Retinal pigment epithelial cell (primary cell): ENCODE measurements around the gene CADM3.

ENCODE experiments used
- DNase-seq: peaks from one replicate; pipeline ENCODE4 v3.0.0-alpha.2; 2010; ENCODE audit warnings: low read depth
- H3K4me3 ChIP-seq: 2 replicates; pipeline ENCODE4 v1.5.1; 2011; ENCODE audit warnings: mild to moderate bottlenecking, low read length, control low read depth, moderate library complexity
- CTCF ChIP-seq: conservative IDR thresholded peaks from 2 replicates; pipeline ENCODE4 v1.5.1; 2011; ENCODE audit warnings: low read depth, low read length, control low read depth, inconsistent platforms

Gene CADM3

GRCh38 chr1:159205225-159205624 lies 33.8 kb downstream of the CADM3 start:
- no peak for DNase-seq
- H3K4me3 ChIP-seq: no peak overlapping the region
- TF ChIP-seq CTCF: no peak

- DNase-seq: no peak
- no peak for TF ChIP-seq CTCF
- no peak overlapping the region for H3K4me3 ChIP-seq
Measured at GRCh38 chr1:159206110-159206509, 34.7 kb downstream of the CADM3 start.

DNA sequence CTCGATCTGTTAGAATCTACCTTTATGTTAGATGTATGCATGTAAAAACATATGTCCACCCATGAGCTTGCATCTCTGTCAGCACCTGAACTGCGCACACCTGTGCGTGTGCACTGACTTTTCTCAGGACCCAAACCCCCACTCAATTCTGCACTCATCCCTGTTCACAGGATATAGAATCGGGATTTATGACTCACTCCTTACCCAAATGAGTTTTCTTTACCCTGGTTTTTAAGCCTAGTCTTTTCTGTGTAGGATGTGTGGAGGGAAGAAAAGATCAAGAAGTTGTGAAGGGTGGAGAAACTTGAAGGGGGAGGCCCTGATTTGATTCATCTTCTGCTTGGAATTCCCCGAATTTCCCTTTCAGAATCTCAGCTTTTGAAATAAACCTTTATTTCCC lies 35.7 kb downstream of the CADM3 start:
- no peak for DNase-seq
- TF ChIP-seq CTCF: no peak

GRCh38 chr1:159207774-159208173 lies 36.4 kb downstream of the CADM3 start:
- DNase-seq: no peak
- no peak overlapping the region for H3K4me3 ChIP-seq
- TF ChIP-seq CTCF: no peak

More for the DNA sequence above, 35.7 kb downstream of the CADM3 start:
- no peak overlapping the region for H3K4me3 ChIP-seq

DNA sequence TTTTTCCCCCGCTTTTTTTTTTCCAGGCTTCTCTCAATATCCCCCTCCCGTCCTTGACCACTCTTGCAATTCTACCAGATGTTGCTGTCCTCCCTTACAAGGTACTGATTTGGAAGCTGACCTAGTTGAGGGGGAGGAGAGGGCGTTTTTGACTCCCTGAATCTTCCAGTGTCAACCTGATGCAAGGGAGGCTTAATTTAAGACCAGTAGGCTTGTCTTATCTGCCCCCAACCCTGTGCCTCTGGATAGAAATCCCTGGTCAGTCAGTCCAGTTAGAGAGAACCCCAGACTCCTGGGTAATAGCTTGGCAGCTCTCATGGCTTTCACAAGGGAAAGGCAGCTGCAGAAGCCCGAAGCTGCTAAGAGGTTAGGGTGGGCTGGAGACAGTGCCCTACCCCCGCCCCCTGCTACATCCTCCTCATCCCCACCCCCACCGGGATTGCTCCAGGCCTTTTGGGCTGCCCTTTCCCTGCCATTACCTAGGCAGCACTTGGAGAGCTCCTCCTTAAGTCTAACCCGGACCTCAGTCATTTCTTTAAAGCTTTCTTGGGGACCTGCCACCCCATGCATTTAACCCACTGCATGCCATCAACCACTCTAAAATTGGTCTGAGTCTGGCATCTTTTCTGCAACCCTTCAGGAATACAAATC lies 36.9 kb downstream of the CADM3 start:
- no peak overlapping the region for H3K4me3 ChIP-seq
- no peak for TF ChIP-seq CTCF
- DNase-seq: no peak

DNA sequence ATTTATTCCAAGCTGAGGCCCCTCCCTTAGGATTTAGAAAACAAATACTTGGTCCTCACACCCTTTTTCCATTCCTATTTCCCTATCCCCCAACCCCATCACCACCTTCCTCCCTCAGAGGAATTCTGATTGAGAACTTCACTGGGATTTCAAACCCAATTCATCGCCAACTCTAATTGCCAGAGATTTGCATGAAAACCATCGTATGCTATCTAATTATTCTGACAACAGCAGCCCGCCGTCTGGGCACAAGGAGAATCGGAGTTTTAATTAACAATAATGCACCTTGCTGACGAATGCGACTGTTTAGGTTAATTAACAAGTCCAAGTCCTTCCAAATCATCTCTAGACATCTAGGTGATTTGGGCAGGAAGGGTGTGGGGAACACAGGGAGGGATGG lies 37.6 kb downstream of the CADM3 start:
- DNase-seq: no peak
- H3K4me3 ChIP-seq: no peak overlapping the region
- TF ChIP-seq CTCF: no peak

GRCh38 chr1:159211331-159212136 lies 40.1 kb downstream of the CADM3 start:
- H3K4me3 ChIP-seq: no peak overlapping the region
- no peak for DNase-seq
- TF ChIP-seq CTCF: peak; percentile 95
